HG02798 (cell line): ENCODE data around the gene CEP128.

Experiments
- ATAC-seq: cut with Tn5 transposase; IDR thresholded peaks from one replicate; pipeline ENCODE4 v1.9.1; 2021; ENCODE audit warnings: mild to moderate bottlenecking; ENCODE audit not compliant: unreplicated experiment, poor library complexity

CEP128 gene

GRCh38 chr14:80627745-80628144 is 313.8 kb downstream of the CEP128 start:
- no peak for ATAC-seq

GRCh38 chr14:80624581-80624980 is 317.0 kb downstream of the CEP128 start:
- ATAC-seq, result no peak

GRCh38 chr14:80621701-80622100 is 319.8 kb downstream of the CEP128 start:
- peak; percentile 53 for ATAC-seq

- ATAC-seq, result no peak
Observed at GRCh38 chr14:80620434-80620833, 321.1 kb downstream of the CEP128 start.

GRCh38 chr14:80618751-80619329 is 322.7 kb downstream of the CEP128 start:
- ATAC-seq, result no peak

- ATAC-seq, result peak; percentile 97
Observed at GRCh38 chr14:80615831-80616230, 325.7 kb downstream of the CEP128 start.

GRCh38 chr14:80609055-80609454 is 332.5 kb downstream of the CEP128 start:
- no peak for ATAC-seq

- ATAC-seq, result no peak
Observed at GRCh38 chr14:80608563-80608962, 333.0 kb downstream of the CEP128 start.

- no peak for ATAC-seq
Observed at GRCh38 chr14:80607430-80608190, 333.9 kb downstream of the CEP128 start.

GRCh38 chr14:80606347-80606772 is 335.2 kb downstream of the CEP128 start:
- no peak for ATAC-seq

GRCh38 chr14:80605536-80605935 is 336.0 kb downstream of the CEP128 start:
- no peak for ATAC-seq

- ATAC-seq, result no peak
Observed at GRCh38 chr14:80602946-80603345, 338.6 kb downstream of the CEP128 start.

GRCh38 chr14:80587096-80587724 is 354.3 kb downstream of the CEP128 start:
- peak; percentile 95 for ATAC-seq

GRCh38 chr14:80586131-80586530 is 355.4 kb downstream of the CEP128 start:
- ATAC-seq, result no peak

GRCh38 chr14:80585506-80585835 is 356.1 kb downstream of the CEP128 start:
- ATAC-seq, result no peak

GRCh38 chr14:80584744-80585505 is 356.6 kb downstream of the CEP128 start:
- no peak for ATAC-seq

- ATAC-seq, result no peak
Observed at GRCh38 chr14:80577599-80577998, 363.9 kb downstream of the CEP128 start.

GRCh38 chr14:80576401-80576800 is 365.1 kb downstream of the CEP128 start:
- ATAC-seq, result no peak

GRCh38 chr14:80575763-80576162 is 365.8 kb downstream of the CEP128 start:
- ATAC-seq, result no peak

GRCh38 chr14:80572666-80573065 is 368.9 kb downstream of the CEP128 start:
- ATAC-seq, result no peak

GRCh38 chr14:80570930-80571298 is 370.6 kb downstream of the CEP128 start:
- ATAC-seq, result no peak
